SHP77 (cell line): Measurements from ENCODE around the gene DPM1.

Experiments used
- DNase-seq, 2 experiments: peaks; one replicate each; lab custom pipeline; 2025; lab: John Stamatoyannopoulos, UW

DPM1 gene

GRCh38 chr20:50957798-50958614 is at the start of gene DPM1:
Gene DPM1 (minus strand): TSS chr20:50958532. CDS start chr20:50958523, 9 bp downstream.
- peak; percentile 86 to 87 for DNase-seq

GRCh38 chr20:51005214-51005613 is 46.9 kb upstream of the DPM1 start:
- no peak for DNase-seq

GRCh38 chr20:51004781-51005180 is 46.4 kb upstream of the DPM1 start:
- no peak for DNase-seq

- DNase-seq = no peak
Measured at GRCh38 chr20:51004305-51004727, 46.0 kb upstream of the DPM1 start.

GRCh38 chr20:51003753-51004152 is 45.4 kb upstream of the DPM1 start:
- DNase-seq = no peak

- no peak for DNase-seq
Measured at GRCh38 chr20:51002633-51003032, 44.3 kb upstream of the DPM1 start.

GRCh38 chr20:51001430-51002265 is 43.3 kb upstream of the DPM1 start:
- no peak for DNase-seq

- DNase-seq = no peak
Measured at GRCh38 chr20:50999355-50999754, 41.0 kb upstream of the DPM1 start.

GRCh38 chr20:50996901-50997865 is 38.9 kb upstream of the DPM1 start:
- DNase-seq = no peak

- DNase-seq = no peak
Measured at GRCh38 chr20:50995506-50995905, 37.2 kb upstream of the DPM1 start.

- DNase-seq = no peak
Measured at GRCh38 chr20:50993876-50994275, 35.5 kb upstream of the DPM1 start.

- DNase-seq = peak; percentile 49 to 74
Measured at GRCh38 chr20:50992733-50993457, 34.6 kb upstream of the DPM1 start.

- no peak for DNase-seq
Measured at GRCh38 chr20:50992336-50992732, 34.0 kb upstream of the DPM1 start.

- no peak for DNase-seq
Measured at GRCh38 chr20:50991076-50991475, 32.7 kb upstream of the DPM1 start.

- DNase-seq = peak; percentile 56 to 83
Measured at GRCh38 chr20:50987493-50988210, 29.3 kb upstream of the DPM1 start.

- no peak for DNase-seq
Measured at GRCh38 chr20:50983321-50983720, 25.0 kb upstream of the DPM1 start.

GRCh38 chr20:50982363-50982762 is 24.0 kb upstream of the DPM1 start:
- no peak for DNase-seq

GRCh38 chr20:50981714-50982048 is 23.3 kb upstream of the DPM1 start:
- DNase-seq = no peak

- DNase-seq = peak; percentile 35 to 42
Measured at GRCh38 chr20:50980851-50981713, 22.8 kb upstream of the DPM1 start.
